ENCODE results near the gene NRXN3.

DNA sequence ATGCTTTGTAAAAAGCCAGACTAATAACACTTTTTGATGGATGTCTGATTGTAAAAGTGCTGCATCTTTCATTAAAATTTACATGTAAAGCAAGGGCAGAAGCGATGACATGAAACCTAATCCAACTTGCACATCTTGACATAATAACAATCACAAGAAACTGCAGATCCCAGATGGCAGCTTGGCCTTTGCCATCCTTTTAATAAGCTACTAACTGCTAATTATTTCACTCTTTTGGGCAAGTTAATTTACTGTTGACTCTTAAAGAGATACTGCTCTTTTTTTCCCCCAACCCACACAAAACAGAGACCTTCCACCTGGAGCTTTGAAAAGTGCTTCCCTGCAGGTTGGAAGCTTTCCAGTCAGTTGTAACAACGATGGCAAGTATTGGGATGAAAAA, 137.5 kb downstream of the NRXN3 start:
- no peak for TF ChIP-seq GATA2 (IDR thresholded peaks at IDR 0.05; ENCODE audit: low read depth, low read length)
- TF ChIP-seq GATA3 (IDR thresholded peaks at IDR 0.05; ENCODE audit: low read depth, low read length) = no peak

Measured in SH-SY5Y (cell line).